HCT116 (cell line): ENCODE measurements around the gene MDP1. TPM values are rescaled to one million over a fixed set of nuclear protein-coding genes. Genes with fewer than 3 reads are reported as not detected.
"Not testable (repeated sequence)": the region's sequence is repeated elsewhere in the genome, so short reads cannot be mapped to it uniquely, and the experiment has no call there.

Source experiments
- ATAC-seq: fragments of 200-7000 bp; cut with Tn5 transposase; 2 replicates; pipeline ENCODE4 v1.9.1; 2020; ENCODE audit warnings: mild to moderate bottlenecking, moderate library complexity
- BruUV-seq: library from RNA; stranded (reverse); fragments of 400-500 nt; replicated peaks from 2 replicates; lab custom pipeline; 2021; lab: Mats Ljungman, UMichigan
- CTCF ChIA-PET: fragments of 300-600 bp; sonication (Branson Sonifier 250); formaldehyde crosslinking; loops from one replicate; lab custom pipeline; 2021; ENCODE audit warnings: antibody characterized with exemption; lab: Charles Lee
- POLR2A ChIA-PET: fragments of 300-600, 350-600 bp; sonication (Branson Sonifier 250); formaldehyde crosslinking; loops from one replicate; lab custom pipeline; 2021; ENCODE audit warnings: antibody characterized with exemption; lab: Charles Lee
- RAD21 ChIA-PET, 2 experiments: fragments of 300-600 bp; sonication (Branson Sonifier 250); formaldehyde crosslinking; loops; one replicate each; lab custom pipeline; 2023; ENCODE audit warnings: low total read pairs in 2 of 2; ENCODE audit not compliant: uncharacterized antibody in 2 of 2, unreplicated experiment in 2 of 2, low non-redundant PET in 1 of 2; lab: Charles Lee
- DNase-seq: peaks from one replicate; pipeline ENCODE4 v3.0.0-alpha.2; 2010; ENCODE audit warnings: low read depth, low spot score
- H2AFZ ChIP-seq: fragments of 200-600 bp; shearing (Covaris generic), sonication (generic); 2 replicates; pipeline ENCODE4 v1.6.1; 2017; ENCODE audit warnings: low read depth, mixed run types, mixed read lengths, antibody characterized with exemption, low read length; ENCODE audit not compliant: poor library complexity, severe bottlenecking
- H3K27ac ChIP-seq: 2 replicates; pipeline ENCODE4 v1.5.1; 2012; ENCODE audit warnings: low read depth, low read length
- H3K27me3 ChIP-seq: fragments of 200-600 bp; sonication (generic); 2 replicates; pipeline ENCODE4 v1.6.1; 2016; ENCODE audit warnings: mixed run types, low read length, mixed read lengths; ENCODE audit not compliant: insufficient read depth
- H3K36me3 ChIP-seq, 2 experiments: fragments of 200-500 bp in 1 of 2; fragments of 200-600 bp in 1 of 2; sonication (Bioruptor generic) in 1 of 2; sonication (generic) in 1 of 2; 2 replicates each; pipeline versions ENCODE4 v1.5.1 to v1.6.1; 2014 to 2016; ENCODE audit warnings: low read length in 2 of 2, inconsistent platforms in 1 of 2, mixed read lengths in 1 of 2, mixed run types in 1 of 2; ENCODE audit not compliant: insufficient read depth in 2 of 2, control insufficient read depth in 1 of 2
- H3K4me1 ChIP-seq, 2 experiments: fragments of 200-600 bp in 1 of 2; sonication (generic) in 1 of 2; 2 replicates each; pipeline versions ENCODE4 v1.5.1 to v1.6.1; 2012 to 2017; ENCODE audit warnings: low read length in 2 of 2, inconsistent platforms in 1 of 2, mild to moderate bottlenecking in 1 of 2, mixed read lengths in 1 of 2, mixed run types in 1 of 2, moderate library complexity in 1 of 2; ENCODE audit not compliant: insufficient read depth in 2 of 2, control insufficient read depth in 1 of 2
- H3K4me2 ChIP-seq: fragments of 200-600 bp; sonication (generic); 2 replicates; pipeline ENCODE4 v1.6.1; 2017; ENCODE audit warnings: mixed run types, low read length, mixed read lengths
- H3K4me3 ChIP-seq, 2 experiments: fragments of 200-600 bp in 1 of 2; sonication (generic) in 1 of 2; replicated peaks in 1 of 2; 2 replicates each; pipeline ENCODE4 v1.5.1; 2011 to 2016; ENCODE audit warnings: low read length in 2 of 2, control low read depth in 1 of 2, low read depth in 1 of 2, mild to moderate bottlenecking in 1 of 2, mixed read lengths in 1 of 2, mixed run types in 1 of 2
- H3K79me2 ChIP-seq: fragments of 200-600 bp; sonication (generic); 2 replicates; pipeline ENCODE4 v1.6.1; 2017; ENCODE audit warnings: mild to moderate bottlenecking, mixed run types, low read length, moderate library complexity, mixed read lengths; ENCODE audit not compliant: insufficient read depth
- H3K9ac ChIP-seq: fragments of 200-600 bp; sonication (generic); 2 replicates; pipeline ENCODE4 v1.6.1; 2016; ENCODE audit warnings: low read length, mixed read lengths
- H3K9me2 ChIP-seq: fragments of 200-600 bp; sonication (generic), shearing (Covaris generic); 2 replicates; pipeline ENCODE4 v1.6.1; 2017; ENCODE audit warnings: mixed run types, mild to moderate bottlenecking, moderate library complexity; ENCODE audit not compliant: insufficient read depth
- H3K9me3 ChIP-seq, 2 experiments: fragments of 200-500 bp in 1 of 2; fragments of 200-600 bp in 1 of 2; sonication (Bioruptor generic) in 1 of 2; sonication (generic) in 1 of 2; 2 replicates each; pipeline ENCODE4 v1.6.1; 2014 to 2017; ENCODE audit warnings: low read length in 2 of 2, mixed read lengths in 2 of 2, inconsistent platforms in 1 of 2, low read depth in 1 of 2, mild to moderate bottlenecking in 1 of 2, mixed run types in 1 of 2, moderate library complexity in 1 of 2; ENCODE audit not compliant: control insufficient read depth in 1 of 2, insufficient read depth in 1 of 2
- H4K20me1 ChIP-seq: fragments of 200-600 bp; sonication (generic), shearing (Covaris generic); 2 replicates; pipeline ENCODE4 v1.6.1; 2017; ENCODE audit warnings: mixed run types, mild to moderate bottlenecking, moderate library complexity; ENCODE audit not compliant: insufficient read depth
- CBX3 ChIP-seq: IDR thresholded peaks from 2 replicates; pipeline ENCODE4 v1.6.1; 2012; ENCODE audit warnings: low read depth
- CEBPB ChIP-seq: IDR thresholded peaks from 2 replicates; pipeline ENCODE4 v1.6.1; 2012; ENCODE audit warnings: low read depth
- EZH2 ChIP-seq: fragments of 200-600 bp; sonication (generic); IDR thresholded peaks from 2 replicates; pipeline ENCODE4 v1.6.1; 2017; ENCODE audit warnings: antibody characterized with exemption, mixed run types
- EZH2phosphoT487 ChIP-seq: fragments of 200-600 bp; IDR thresholded peaks from 2 replicates; pipeline ENCODE4 v1.6.1; 2018; ENCODE audit warnings: antibody characterized with exemption, borderline replicate concordance
- FOSL1 ChIP-seq: IDR thresholded peaks from 2 replicates; pipeline ENCODE4 v1.6.1; 2012; ENCODE audit warnings: low read depth
- JUND ChIP-seq: IDR thresholded peaks from 2 replicates; pipeline ENCODE4 v1.6.1; 2012
- POLR2A ChIP-seq: IDR thresholded peaks from 2 replicates; pipeline ENCODE4 v1.7.0; 2011; ENCODE audit warnings: borderline replicate concordance; ENCODE audit not compliant: insufficient read depth, insufficient read length; ENCODE audit errors: extremely low read depth
- POLR2AphosphoS5 ChIP-seq: IDR thresholded peaks from 2 replicates; pipeline ENCODE4 v1.6.1; 2011; ENCODE audit warnings: mild to moderate bottlenecking, low read depth, low read length, moderate library complexity
- RAD21 ChIP-seq: IDR thresholded peaks from 2 replicates; pipeline ENCODE4 v1.6.1; 2012; ENCODE audit warnings: low read depth, mild to moderate bottlenecking
- REST ChIP-seq: IDR thresholded peaks from 2 replicates; pipeline ENCODE4 v1.6.1; 2012; ENCODE audit warnings: low read depth
- SIN3A ChIP-seq: IDR thresholded peaks from 2 replicates; pipeline ENCODE4 v1.6.1; 2012; ENCODE audit warnings: low read depth
- SP1 ChIP-seq: IDR thresholded peaks from 2 replicates; pipeline ENCODE4 v1.6.1; 2012; ENCODE audit warnings: low read depth
- ZBTB33 ChIP-seq: IDR thresholded peaks from 2 replicates; pipeline ENCODE4 v1.6.1; 2011; ENCODE audit warnings: mild to moderate bottlenecking, low read length, moderate library complexity; ENCODE audit not compliant: insufficient replicate concordance; ENCODE audit errors: extremely low read depth
- ZNF274 ChIP-seq: fragments of 200-500 bp; sonication (Bioruptor generic); IDR thresholded peaks from 2 replicates; pipeline ENCODE4 v1.6.1; 2014; ENCODE audit warnings: mild to moderate bottlenecking, low read depth, low read length, inconsistent platforms
- intact Hi-C: fragments of 100-400 bp; cut with micrococcal nuclease; formaldehyde crosslinking; loops from 2 replicates; pipeline ENCODE4 v1.10.0; 2022
- total RNA-seq: library from RNA; stranded (reverse); gene quantifications from one replicate; pipeline ENCODE4 v1.2.1, GENCODE V29; 2021; ENCODE audit not compliant: unreplicated experiment
- TF ChIP-seq, protein P1 (sequence below): IDR thresholded peaks from 2 replicates; pipeline ENCODE4 v1.6.1; 2012

Gene MDP1
- total RNA-seq, 1 experiment from 2014 or later: 15.9 TPM

DNA sequence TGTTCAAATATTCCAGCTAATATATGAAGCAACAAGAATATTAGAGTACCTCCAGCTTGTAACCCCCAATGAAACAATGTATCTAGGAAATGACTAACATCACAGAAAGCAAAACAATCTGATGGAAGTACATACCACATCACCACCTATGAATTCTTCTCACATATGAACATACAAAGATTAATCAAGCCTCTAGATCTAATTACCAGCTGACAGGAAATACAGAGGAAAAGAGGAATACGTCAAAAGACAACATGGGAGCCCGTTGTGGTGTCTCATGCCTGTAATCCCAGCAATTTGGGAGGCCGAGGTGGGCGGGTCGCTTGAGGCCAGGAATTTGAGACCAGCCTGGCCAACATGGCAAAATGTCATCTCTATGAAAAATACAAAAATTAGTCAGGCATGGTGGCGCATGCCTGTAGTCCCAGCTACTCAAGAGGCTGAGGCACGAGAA lies 8.8 kb upstream of the MDP1 start:
- Histone ChIP-seq H3K9ac (no peak overlapping the region), H3K9me2 (no peaks in the 10 kb centered on the region), H2AFZ (no peak overlapping the region), H3K4me2 (no peak overlapping the region), H3K36me3 (peaks cover 4 to 10% of the 10 kb centered on the region in 2 experiments; a peak in 3 of 4 replicates), H3K27ac (no peak overlapping the region), H3K4me3 (no peak overlapping the region), H3K4me1 (no peaks in the 10 kb centered on the region), H4K20me1 (no peaks in the 10 kb centered on the region), H3K9me3 (no peaks in the 10 kb centered on the region), H3K27me3 (no peaks in the 10 kb centered on the region), H3K79me2 (peaks cover 96% of the 10 kb centered on the region)
- no peak for TF ChIP-seq ZNF274
- TF ChIP-seq, protein P1, sequence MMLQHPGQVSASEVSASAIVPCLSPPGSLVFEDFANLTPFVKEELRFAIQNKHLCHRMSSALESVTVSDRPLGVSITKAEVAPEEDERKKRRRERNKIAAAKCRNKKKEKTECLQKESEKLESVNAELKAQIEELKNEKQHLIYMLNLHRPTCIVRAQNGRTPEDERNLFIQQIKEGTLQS: no peak
- TF ChIP-seq JUND: no peak
- no peak for TF ChIP-seq POLR2A
- TF ChIP-seq POLR2AphosphoS5: no peak
- no peak for TF ChIP-seq SIN3A
- TF ChIP-seq FOSL1: no peak
- TF ChIP-seq REST: no peak
- TF ChIP-seq CBX3: no peak
- no peak for TF ChIP-seq EZH2
- TF ChIP-seq SP1: no peak
- no peak for TF ChIP-seq RAD21
- TF ChIP-seq CEBPB: no peak
- TF ChIP-seq ZBTB33: no peak
- no peak for TF ChIP-seq EZH2phosphoT487
- ChIA-PET POLR2A (no interaction called here), RAD21 (no interaction called here), CTCF (no interaction called here)
- ATAC-seq: no peak
- intact Hi-C loops: no loop called here
- DNase-seq: no peak
- BruUV-seq: no TSS peak

DNA sequence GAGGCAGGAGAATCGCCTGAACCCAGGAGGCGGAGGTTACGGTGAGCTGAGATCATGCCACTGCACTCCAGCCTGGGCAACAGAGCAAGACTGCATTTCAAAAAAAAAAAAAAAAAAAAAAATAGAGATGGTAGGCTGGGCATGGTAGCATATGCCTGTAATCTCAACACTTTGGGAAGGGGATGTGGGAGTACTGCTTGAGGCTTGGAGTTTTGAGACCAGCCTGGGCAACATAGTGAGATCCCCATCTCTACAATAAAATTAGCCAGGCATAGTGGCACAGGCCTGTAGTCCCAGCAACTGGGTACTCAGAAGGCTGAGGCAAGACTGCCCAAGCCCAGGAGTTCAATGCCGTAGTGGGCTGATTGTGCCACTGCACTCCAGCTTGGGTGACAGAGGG lies 7.1 kb upstream of the MDP1 start:
- intact Hi-C loops, ATAC-seq: not testable (repeated sequence)

More for the DNA sequence above, 7.1 kb upstream of the MDP1 start:
- H4K20me1 ChIP-seq, H3K9ac ChIP-seq, BruUV-seq, H3K4me1 ChIP-seq, H3K4me2 ChIP-seq, DNase-seq, H3K9me2 ChIP-seq, H3K27ac ChIP-seq, H3K9me3 ChIP-seq, RAD21 ChIA-PET, H3K4me3 ChIP-seq, CTCF ChIA-PET, H3K27me3 ChIP-seq, H2AFZ ChIP-seq, POLR2A ChIA-PET, H3K36me3 ChIP-seq: not testable (repeated sequence)
- peaks cover 88% of the 10 kb centered on the region for H3K79me2 ChIP-seq
